Kidney epithelial cell (primary cell): ENCODE results near the gene KSR1. TPM values are rescaled to one million over a fixed set of nuclear protein-coding genes. Genes with fewer than 3 reads are reported as not detected.

ENCODE experiments used
- DNase-seq: peaks from one replicate; pipeline ENCODE4 v3.0.0-alpha.2; 2010; ENCODE audit warnings: low read depth
- H3K27me3 ChIP-seq: 2 replicates; pipeline ENCODE4 v1.6.0; 2011; ENCODE audit warnings: low read length; ENCODE audit not compliant: control insufficient read depth, insufficient read depth
- H3K36me3 ChIP-seq: 2 replicates; pipeline ENCODE4 v1.5.1; 2011; ENCODE audit warnings: low read length; ENCODE audit not compliant: control insufficient read depth, insufficient read depth
- H3K4me3 ChIP-seq: 2 replicates; pipeline ENCODE4 v1.5.1; 2011; ENCODE audit warnings: low read depth, mild to moderate bottlenecking, control low read depth, low read length
- CTCF ChIP-seq: IDR thresholded peaks from 2 replicates; pipeline ENCODE4 v1.5.1; 2011; ENCODE audit warnings: mild to moderate bottlenecking, moderate library complexity, low read length, control low read depth, inconsistent platforms; ENCODE audit not compliant: insufficient read depth, poor library complexity, severe bottlenecking
- total RNA-seq: library from RNA; depleted of rRNA; stranded (reverse); fragments of >200 nt; gene quantifications from 2 replicates; pipeline ENCODE4 v1.2.3, GENCODE V29; 2015

Gene KSR1
- total RNA-seq, 1 donor from 2014 or later = 11.2 TPM

- no peak for TF ChIP-seq CTCF
- H3K4me3 ChIP-seq = no peak overlapping the region
Measured at GRCh38 chr17:27555339-27555738, 99.1 kb downstream of the KSR1 start.

GRCh38 chr17:27558341-27558740 lies 102.1 kb downstream of the KSR1 start:
- no peak overlapping the region for H3K4me3 ChIP-seq
- no peak for TF ChIP-seq CTCF
- H3K36me3 ChIP-seq = no peaks in the 10 kb centered on the region
- H3K27me3 ChIP-seq = no peaks in the 10 kb centered on the region
- DNase-seq = no peak

More at GRCh38 chr17:27555339-27555738, 99.1 kb downstream of the KSR1 start:
- H3K27me3 ChIP-seq = no peaks in the 10 kb centered on the region
- DNase-seq = no peak
- H3K36me3 ChIP-seq = no peaks in the 10 kb centered on the region

- H3K4me3 ChIP-seq = no peak overlapping the region
- TF ChIP-seq CTCF = no peak
- DNase-seq = no peak
- no peaks in the 10 kb centered on the region for H3K36me3 ChIP-seq
- H3K27me3 ChIP-seq = no peaks in the 10 kb centered on the region
Measured at GRCh38 chr17:27558842-27559505, 102.7 kb downstream of the KSR1 start.

- Histone ChIP-seq H3K4me3 (no peak overlapping the region), H3K36me3 (no peaks in the 10 kb centered on the region), H3K27me3 (no peaks in the 10 kb centered on the region)
- TF ChIP-seq CTCF = no peak
- no peak for DNase-seq
Measured at GRCh38 chr17:27559506-27560481, 103.5 kb downstream of the KSR1 start.

- no peaks in the 10 kb centered on the region for H3K27me3 ChIP-seq
- no peak for DNase-seq
- no peak for TF ChIP-seq CTCF
- H3K4me3 ChIP-seq = no peak overlapping the region
- no peaks in the 10 kb centered on the region for H3K36me3 ChIP-seq
Measured at GRCh38 chr17:27560668-27561067, 104.4 kb downstream of the KSR1 start.
